HG02763 (cell line): Measurements from ENCODE around the gene CEACAM5.
"Not testable (repeated sequence)": the region's sequence is repeated elsewhere in the genome, so short reads cannot be mapped to it uniquely, and the experiment has no call there.

Experiments used
- ATAC-seq: cut with Tn5 transposase; IDR thresholded peaks from one replicate; pipeline ENCODE4 v1.9.1; 2021; ENCODE audit warnings: mild to moderate bottlenecking, moderate library complexity; ENCODE audit not compliant: unreplicated experiment

The CEACAM5 gene

DNA sequence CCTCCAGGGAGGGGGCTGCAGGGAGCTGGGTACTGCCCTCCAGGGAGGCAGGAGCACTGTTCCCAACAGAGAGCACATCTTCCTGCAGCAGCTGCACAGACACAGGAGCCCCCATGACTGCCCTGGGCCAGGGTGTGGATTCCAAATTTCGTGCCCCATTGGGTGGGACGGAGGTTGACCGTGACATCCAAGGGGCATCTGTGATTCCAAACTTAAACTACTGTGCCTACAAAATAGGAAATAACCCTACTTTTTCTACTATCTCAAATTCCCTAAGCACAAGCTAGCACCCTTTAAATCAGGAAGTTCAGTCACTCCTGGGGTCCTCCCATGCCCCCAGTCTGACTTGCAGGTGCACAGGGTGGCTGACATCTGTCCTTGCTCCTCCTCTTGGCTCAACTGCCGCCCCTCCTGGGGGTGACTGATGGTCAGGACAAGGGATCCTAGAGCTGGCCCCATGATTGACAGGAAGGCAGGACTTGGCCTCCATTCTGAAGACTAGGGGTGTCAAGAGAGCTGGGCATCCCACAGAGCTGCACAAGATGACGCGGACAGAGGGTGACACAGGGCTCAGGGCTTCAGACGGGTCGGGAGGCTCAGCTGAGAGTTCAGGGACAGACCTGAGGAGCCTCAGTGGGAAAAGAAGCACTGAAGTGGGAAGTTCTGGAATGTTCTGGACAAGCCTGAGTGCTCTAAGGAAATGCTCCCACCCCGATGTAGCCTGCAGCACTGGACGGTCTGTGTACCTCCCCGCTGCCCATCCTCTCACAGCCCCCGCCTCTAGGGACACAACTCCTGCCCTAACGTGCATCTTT, 7.8 kb upstream of the CEACAM5 start:
- no peak for ATAC-seq

DNA sequence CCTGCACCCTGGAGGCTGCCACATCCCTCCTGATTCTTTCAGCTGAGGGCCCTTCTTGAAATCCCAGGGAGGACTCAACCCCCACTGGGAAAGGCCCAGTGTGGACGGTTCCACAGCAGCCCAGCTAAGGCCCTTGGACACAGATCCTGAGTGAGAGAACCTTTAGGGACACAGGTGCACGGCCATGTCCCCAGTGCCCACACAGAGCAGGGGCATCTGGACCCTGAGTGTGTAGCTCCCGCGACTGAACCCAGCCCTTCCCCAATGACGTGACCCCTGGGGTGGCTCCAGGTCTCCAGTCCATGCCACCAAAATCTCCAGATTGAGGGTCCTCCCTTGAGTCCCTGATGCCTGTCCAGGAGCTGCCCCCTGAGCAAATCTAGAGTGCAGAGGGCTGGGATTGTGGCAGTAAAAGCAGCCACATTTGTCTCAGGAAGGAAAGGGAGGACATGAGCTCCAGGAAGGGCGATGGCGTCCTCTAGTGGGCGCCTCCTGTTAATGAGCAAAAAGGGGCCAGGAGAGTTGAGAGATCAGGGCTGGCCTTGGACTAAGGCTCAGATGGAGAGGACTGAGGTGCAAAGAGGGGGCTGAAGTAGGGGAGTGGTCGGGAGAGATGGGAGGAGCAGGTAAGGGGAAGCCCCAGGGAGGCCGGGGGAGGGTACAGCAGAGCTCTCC, 6.9 kb upstream of the CEACAM5 start:
- no peak for ATAC-seq

DNA sequence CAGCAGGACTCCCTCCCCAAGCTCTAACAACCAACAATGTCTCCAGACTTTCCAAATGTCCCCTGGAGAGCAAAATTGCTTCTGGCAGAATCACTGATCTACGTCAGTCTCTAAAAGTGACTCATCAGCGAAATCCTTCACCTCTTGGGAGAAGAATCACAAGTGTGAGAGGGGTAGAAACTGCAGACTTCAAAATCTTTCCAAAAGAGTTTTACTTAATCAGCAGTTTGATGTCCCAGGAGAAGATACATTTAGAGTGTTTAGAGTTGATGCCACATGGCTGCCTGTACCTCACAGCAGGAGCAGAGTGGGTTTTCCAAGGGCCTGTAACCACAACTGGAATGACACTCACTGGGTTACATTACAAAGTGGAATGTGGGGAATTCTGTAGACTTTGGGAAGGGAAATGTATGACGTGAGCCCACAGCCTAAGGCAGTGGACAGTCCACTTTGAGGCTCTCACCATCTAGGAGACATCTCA, 6.2 kb upstream of the CEACAM5 start:
- ATAC-seq, result no peak

DNA sequence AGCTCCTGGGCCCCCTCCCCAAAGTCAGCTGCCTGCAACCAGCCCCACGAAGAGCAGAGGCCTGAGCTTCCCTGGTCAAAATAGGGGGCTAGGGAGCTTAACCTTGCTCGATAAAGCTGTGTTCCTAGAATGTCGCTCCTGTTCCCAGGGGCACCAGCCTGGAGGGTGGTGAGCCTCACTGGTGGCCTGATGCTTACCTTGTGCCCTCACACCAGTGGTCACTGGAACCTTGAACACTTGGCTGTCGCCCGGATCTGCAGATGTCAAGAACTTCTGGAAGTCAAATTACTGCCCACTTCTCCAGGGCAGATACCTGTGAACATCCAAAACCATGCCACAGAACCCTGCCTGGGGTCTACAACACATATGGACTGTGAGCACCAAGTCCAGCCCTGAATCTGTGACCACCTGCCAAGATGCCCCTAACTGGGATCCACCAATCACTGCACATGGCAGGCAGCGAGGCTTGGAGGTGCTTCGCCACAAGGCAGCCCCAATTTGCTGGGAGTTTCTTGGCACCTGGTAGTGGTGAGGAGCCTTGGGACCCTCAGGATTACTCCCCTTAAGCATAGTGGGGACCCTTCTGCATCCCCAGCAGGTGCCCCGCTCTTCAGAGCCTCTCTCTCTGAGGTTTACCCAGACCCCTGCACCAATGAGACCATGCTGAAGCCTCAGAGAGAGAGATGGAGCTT, 4.7 kb upstream of the CEACAM5 start:
- no peak for ATAC-seq

DNA sequence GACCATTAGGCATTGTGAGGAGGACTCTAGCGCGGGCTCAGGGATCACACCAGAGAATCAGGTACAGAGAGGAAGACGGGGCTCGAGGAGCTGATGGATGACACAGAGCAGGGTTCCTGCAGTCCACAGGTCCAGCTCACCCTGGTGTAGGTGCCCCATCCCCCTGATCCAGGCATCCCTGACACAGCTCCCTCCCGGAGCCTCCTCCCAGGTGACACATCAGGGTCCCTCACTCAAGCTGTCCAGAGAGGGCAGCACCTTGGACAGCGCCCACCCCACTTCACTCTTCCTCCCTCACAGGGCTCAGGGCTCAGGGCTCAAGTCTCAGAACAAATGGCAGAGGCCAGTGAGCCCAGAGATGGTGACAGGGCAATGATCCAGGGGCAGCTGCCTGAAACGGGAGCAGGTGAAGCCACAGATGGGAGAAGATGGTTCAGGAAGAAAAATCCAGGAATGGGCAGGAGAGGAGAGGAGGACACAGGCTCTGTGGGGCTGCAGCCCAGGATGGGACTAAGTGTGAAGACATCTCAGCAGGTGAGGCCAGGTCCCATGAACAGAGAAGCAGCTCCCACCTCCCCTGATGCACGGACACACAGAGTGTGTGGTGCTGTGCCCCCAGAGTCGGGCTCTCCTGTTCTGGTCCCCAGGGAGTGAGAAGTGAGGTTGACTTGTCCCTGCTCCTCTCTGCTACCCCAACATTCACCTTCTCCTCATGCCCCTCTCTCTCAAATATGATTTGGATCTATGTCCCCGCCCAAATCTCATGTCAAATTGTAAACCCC, 2.8 kb upstream of the CEACAM5 start:
- no peak for ATAC-seq

DNA sequence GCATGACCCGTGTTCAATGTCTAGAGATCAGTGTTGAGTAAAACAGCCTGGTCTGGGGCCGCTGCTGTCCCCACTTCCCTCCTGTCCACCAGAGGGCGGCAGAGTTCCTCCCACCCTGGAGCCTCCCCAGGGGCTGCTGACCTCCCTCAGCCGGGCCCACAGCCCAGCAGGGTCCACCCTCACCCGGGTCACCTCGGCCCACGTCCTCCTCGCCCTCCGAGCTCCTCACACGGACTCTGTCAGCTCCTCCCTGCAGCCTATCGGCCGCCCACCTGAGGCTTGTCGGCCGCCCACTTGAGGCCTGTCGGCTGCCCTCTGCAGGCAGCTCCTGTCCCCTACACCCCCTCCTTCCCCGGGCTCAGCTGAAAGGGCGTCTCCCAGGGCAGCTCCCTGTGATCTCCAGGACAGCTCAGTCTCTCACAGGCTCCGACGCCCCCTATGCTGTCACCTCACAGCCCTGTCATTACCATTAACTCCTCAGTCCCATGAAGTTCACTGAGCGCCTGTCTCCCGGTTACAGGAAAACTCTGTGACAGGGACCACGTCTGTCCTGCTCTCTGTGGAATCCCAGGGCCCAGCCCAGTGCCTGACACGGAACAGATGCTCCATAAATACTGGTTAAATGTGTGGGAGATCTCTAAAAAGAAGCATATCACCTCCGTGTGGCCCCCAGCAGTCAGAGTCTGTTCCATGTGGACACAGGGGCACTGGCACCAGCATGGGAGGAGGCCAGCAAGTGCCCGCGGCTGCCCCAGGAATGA, 1.5 kb upstream of the CEACAM5 start:
- ATAC-seq, result no peak

DNA sequence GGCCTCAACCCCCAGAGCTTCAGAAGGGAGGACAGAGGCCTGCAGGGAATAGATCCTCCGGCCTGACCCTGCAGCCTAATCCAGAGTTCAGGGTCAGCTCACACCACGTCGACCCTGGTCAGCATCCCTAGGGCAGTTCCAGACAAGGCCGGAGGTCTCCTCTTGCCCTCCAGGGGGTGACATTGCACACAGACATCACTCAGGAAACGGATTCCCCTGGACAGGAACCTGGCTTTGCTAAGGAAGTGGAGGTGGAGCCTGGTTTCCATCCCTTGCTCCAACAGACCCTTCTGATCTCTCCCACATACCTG, 969 bp upstream of the CEACAM5 start:
- ATAC-seq, result no peak

DNA sequence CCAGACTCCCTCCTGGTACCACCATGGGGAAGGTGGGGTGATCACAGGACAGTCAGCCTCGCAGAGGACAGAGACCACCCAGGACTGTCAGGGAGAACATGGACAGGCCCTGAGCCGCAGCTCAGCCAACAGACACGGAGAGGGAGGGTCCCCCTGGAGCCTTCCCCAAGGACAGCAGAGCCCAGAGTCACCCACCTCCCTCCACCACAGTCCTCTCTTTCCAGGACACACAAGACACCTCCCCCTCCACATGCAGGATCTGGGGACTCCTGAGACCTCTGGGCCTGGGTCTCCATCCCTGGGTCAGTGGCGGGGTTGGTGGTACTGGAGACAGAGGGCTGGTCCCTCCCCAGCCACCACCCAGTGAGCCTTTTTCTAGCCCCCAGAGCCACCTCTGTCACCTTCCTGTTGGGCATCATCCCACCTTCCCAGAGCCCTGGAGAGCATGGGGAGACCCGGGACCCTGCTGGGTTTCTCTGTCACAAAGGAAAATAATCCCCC, 505 bp upstream of the CEACAM5 start:
- no peak for ATAC-seq

DNA sequence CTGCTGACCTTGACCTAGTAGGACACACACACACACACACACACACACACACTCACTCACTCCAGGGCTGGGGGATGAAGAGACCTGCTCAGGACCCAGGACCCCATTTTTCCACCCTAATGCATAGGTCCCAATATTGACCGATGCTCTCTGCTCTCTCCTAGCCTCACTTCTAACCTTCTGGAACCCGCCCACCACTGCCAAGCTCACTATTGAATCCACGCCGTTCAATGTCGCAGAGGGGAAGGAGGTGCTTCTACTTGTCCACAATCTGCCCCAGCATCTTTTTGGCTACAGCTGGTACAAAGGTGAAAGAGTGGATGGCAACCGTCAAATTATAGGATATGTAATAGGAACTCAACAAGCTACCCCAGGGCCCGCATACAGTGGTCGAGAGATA, 1.1 kb downstream of the CEACAM5 start:
- not testable (repeated sequence) for ATAC-seq

DNA sequence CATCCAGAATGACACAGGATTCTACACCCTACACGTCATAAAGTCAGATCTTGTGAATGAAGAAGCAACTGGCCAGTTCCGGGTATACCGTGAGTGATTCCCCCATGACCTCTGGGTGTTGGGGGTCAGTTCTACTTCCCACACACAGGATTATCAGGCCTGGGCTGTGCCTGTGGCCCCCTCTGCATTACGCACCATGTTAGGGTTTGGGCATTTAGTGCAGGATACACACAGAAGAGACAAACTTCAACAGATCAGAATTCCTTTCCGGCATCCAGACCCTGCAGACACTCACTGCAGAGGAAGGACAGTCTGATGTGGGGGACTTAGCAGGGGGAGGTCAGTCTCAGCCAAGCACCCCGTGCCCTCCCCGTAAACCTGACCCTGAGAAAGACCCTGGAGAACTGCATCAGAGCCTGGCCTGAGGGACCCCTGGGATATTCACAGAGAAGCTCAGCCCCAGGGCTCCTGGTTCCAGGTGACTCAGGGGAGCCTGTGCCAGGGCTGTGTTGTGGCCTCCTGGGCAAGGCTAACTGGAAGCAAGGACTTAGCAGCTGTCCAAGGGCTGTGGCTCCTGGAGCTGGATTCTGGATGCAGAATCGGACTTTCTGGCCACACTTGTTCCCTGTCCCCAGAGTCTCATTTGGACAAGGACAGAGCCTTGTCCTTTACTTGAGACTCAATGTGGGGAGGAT, 1.7 kb downstream of the CEACAM5 start:
- ATAC-seq, result no peak

DNA sequence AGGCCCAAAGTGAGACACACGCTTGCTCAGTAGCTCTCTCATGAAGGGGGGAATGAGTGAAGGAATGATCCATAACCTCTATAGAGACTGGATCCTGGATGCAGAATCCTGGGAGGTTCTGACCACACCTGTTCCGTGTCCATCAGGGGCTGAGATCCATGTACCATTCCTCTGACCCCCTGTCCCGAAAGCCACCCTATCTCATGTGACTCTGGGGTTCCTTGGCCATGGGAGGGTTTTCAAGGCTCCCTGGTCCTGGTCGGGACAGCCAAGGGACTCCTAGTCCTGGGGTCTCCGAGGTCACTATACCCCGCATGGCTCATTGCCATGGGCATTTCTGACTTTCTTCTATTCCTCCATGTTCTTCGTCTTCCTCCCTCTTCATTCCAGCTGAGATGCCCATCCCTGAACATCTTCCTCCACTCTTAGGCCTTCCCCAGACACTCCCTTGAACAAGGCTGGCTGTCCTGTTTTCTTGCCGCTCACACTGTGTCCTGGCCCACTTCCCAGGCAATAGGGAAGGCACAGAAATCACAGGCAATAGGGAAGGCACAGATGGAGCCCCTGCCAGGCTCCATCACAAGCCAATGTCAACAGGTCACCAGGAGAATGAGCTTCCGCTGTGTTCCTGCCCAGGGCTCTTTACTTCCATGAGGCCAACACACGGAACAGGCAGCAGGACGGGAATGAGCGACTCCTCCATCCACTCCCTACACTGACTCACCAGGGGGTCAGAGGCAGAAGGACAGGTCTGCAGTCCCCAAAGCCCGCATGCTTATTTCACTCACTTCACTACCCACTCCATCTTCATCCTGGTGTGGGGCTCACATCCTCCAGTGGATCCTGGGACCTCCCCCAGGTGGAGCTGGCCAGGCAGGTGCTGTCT, 3.2 kb downstream of the CEACAM5 start:
- ATAC-seq, result no peak

DNA sequence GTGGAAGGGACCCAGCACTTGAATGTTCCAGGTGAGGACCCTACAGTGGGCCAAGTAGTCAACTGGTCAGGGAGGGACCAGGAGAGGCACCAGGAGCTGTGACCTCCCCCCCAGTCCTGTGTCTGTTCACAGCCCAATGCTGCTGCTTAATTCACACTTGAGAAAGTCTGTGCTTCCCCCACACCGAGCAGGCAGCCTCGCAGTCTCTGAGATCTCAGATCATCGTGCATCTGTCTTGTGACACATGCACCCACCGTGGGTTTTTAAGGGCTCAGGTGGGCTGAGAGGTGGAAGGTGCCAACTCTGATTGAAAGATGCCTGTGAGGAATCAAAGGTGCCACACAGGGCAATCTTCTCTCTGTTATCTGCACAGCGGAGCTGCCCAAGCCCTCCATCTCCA, 6.2 kb downstream of the CEACAM5 start:
- no peak for ATAC-seq

DNA sequence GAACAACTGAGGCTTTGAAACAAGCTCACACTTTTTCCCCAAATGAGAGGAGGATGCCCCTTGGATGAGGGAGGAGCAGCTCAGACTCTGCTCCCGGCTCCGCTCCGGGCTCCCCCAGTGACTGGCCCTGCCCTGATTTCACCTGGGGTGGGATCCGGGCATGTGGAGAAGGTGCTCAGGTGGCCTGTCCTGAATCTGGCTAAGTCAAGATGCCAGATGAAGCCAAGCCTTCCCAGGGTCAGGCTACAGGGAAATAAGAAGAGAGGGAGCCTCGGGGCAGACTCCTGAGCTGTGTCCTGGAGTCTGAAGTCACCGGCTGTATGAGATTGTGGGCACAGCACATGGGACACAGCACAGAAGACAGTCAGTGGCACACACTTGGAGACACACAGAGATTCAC, 10.3 kb downstream of the CEACAM5 start:
- ATAC-seq, result no peak

DNA sequence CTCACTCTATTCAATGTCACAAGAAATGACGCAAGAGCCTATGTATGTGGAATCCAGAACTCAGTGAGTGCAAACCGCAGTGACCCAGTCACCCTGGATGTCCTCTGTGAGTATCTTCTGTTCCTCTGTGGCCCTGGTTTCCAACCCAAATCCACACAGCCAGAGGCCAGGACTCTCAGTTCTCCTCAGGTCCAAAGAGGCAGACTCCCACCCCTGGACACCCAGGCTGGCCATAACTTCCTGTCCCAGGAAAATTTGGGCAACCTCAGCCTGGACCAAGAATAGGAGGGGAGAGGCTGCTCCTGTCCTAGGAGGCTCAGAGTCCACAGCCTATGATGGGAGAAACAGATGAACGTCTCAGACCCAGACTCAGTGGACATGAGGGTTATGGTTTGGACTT, 11.7 kb downstream of the CEACAM5 start:
- no peak for ATAC-seq

DNA sequence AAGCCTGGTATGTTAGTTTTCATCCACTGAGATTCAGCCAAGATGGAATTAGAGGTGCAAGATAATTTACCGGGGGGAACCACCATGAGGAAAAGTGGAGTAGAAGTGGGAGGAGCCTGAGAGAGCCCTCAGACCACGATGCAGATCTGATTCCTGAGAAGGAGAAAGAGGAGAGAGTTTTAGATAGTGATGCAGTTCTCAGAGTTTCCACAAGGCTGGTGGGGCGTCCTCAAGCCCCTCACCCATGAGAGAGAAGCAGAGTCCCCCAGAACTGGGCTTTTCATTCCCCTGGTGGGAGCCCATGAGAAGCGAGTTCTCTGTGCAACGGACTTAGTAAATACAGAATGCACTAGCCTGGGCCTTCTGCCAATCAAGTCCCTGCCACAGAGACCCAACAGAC, 18.1 kb downstream of the CEACAM5 start:
- ATAC-seq, result no peak

DNA sequence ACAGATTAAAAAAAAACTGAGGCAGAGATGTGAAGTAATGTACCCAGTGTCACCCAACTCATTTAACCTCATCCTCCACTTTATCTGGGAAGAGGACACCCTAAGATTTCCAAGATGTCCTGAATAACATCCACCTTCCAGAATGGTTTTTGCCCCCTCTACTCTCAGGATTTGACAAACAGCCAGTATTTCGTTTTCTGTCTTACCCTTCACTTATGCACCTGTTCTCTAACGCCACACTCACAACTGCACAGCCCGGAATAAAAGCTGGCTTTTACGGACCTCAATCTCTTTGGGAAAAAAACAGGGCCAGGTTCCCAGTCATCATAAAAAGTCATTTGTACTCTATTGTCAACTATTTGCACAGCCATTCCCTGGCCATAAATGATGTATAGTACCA, 25.7 kb downstream of the CEACAM5 start:
- ATAC-seq, result no peak

DNA sequence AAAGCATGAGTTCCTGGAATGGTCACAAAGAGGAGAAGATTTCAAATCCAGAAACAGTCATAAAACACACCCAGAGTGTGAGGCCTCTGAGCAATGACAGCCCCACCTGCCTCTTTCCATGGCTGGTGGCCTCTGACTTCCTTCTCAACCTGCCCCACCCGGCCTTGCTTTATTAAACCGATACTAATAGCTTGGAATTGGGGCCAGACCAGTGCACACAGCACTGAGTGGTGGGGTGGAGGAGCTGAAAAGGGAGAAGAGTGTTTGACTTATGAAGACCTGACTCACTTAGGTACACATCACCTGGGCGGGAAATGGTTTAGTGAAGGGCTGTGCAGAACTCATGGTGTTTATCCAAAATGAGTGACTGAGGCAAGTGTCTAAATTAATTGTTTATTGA, 26.2 kb downstream of the CEACAM5 start:
- ATAC-seq, result no peak

DNA sequence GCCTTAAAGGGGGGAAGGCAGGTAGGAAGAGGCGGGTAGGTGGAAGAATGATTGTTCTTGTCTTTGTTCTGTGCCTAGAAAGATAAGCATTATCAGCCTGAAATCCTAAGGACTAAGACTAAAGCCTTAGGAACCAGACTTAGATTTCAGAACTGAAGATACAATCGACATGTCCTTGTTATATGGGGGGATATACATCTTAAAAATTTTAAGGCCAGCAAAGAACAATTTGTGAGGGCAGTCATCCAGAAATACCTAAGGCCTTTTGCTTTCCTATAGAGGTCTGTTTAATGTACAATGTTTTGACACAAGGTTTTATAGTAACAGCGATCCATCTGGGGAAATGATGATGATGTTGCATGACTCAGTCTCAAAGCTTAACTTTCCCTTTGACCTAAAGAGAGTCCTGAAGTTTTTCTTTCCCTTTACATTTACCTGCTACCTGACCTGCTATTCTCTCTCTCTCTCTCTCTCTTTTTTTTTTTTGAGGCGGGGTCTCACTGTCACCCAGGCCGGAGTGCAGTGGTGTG, 26.7 kb downstream of the CEACAM5 start:
- no peak for ATAC-seq

DNA sequence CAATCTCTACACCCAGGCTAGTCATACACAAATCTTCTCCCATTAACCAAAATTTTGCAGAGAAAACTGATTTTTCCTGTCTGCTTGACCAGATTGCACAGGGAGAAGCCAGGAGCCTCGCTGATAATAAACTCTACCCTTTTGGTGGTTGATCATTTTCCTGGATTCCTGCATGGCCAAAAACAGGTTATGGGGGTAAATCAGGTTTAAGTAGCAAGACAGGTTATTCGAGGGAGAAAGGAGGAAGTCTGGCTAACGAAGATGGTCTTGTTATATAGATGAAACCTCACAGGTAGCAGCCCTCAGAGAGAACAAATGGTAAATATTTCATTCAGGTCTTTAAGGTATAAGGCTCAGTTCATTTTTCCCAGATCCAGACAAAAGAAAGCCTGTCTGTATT, 30.9 kb downstream of the CEACAM5 start:
- no peak for ATAC-seq
